Right atrium auricular region (tissue), 2 donors: ENCODE results near the gene CAMK1G. TPM values are rescaled to one million over a fixed set of nuclear protein-coding genes. Genes with fewer than 3 reads are reported as not detected.

Experiments
- DNase-seq: peaks from one replicate; pipeline ENCODE4 v3.0.0-alpha.2; 2019; ENCODE audit warnings: low spot score
- H3K27ac ChIP-seq, 2 donors: fragments of 200-600 bp; sonication (generic); 1 replicate in 1 of 2; 2 replicates in 1 of 2; pipeline ENCODE4 v1.5.1; 2016 to 2019
- H3K27me3 ChIP-seq, 2 donors: fragments of 200-600 bp; sonication (generic); one replicate each; pipeline versions ENCODE4 v1.5.1 to v1.6.0; 2017 to 2019
- H3K36me3 ChIP-seq: fragments of 200-600 bp; sonication (generic); one replicate; pipeline ENCODE4 v1.5.1; 2016
- H3K4me1 ChIP-seq, 2 donors: fragments of 200-600 bp; sonication (generic); one replicate each; pipeline versions ENCODE4 v1.5.1 to v1.6.0; 2017 to 2019
- H3K4me3 ChIP-seq, 2 donors: fragments of 200-600 bp; sonication (generic); 1 replicate in 1 of 2; 2 replicates in 1 of 2; pipeline ENCODE4 v1.5.1; 2017 to 2019; ENCODE audit warnings: mild to moderate bottlenecking in 1 of 2, moderate library complexity in 1 of 2
- H3K9me3 ChIP-seq, 2 donors: fragments of 200-600 bp; sonication (generic); one replicate each; pipeline ENCODE4 v1.5.1; 2019
- total RNA-seq, 2 donors: library from RNA; depleted of rRNA; stranded (reverse); fragments of >200 nt; gene quantifications; one replicate each; pipeline ENCODE4 v1.1.0, GENCODE V29; 2016
- TF ChIP-seq, protein P1 (sequence below), 2 donors: fragments of 200-600 bp; sonication (generic); IDR thresholded peaks; one replicate each; pipeline ENCODE4 v1.5.1; 2019; ENCODE audit warnings: antibody characterized with exemption in 2 of 2

Gene CAMK1G
- total RNA-seq, 2 donors from 2014 or later = 0.28 TPM; not detected in 1

- no peaks in the 10 kb centered on the region for H3K4me1 ChIP-seq
- no peak for DNase-seq
- TF ChIP-seq, protein P1, sequence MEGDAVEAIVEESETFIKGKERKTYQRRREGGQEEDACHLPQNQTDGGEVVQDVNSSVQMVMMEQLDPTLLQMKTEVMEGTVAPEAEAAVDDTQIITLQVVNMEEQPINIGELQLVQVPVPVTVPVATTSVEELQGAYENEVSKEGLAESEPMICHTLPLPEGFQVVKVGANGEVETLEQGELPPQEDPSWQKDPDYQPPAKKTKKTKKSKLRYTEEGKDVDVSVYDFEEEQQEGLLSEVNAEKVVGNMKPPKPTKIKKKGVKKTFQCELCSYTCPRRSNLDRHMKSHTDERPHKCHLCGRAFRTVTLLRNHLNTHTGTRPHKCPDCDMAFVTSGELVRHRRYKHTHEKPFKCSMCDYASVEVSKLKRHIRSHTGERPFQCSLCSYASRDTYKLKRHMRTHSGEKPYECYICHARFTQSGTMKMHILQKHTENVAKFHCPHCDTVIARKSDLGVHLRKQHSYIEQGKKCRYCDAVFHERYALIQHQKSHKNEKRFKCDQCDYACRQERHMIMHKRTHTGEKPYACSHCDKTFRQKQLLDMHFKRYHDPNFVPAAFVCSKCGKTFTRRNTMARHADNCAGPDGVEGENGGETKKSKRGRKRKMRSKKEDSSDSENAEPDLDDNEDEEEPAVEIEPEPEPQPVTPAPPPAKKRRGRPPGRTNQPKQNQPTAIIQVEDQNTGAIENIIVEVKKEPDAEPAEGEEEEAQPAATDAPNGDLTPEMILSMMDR (IDR thresholded peaks at IDR 0.05) = no peak
- H3K36me3 ChIP-seq = no peaks in the 10 kb centered on the region
- no peaks in the 10 kb centered on the region for H3K27me3 ChIP-seq
- no peaks in the 10 kb centered on the region for H3K9me3 ChIP-seq
- H3K27ac ChIP-seq = no peak overlapping the region
- no peak overlapping the region for H3K4me3 ChIP-seq
Observed at GRCh38 chr1:209557221-209557620, 26.3 kb upstream of the CAMK1G start.

DNA sequence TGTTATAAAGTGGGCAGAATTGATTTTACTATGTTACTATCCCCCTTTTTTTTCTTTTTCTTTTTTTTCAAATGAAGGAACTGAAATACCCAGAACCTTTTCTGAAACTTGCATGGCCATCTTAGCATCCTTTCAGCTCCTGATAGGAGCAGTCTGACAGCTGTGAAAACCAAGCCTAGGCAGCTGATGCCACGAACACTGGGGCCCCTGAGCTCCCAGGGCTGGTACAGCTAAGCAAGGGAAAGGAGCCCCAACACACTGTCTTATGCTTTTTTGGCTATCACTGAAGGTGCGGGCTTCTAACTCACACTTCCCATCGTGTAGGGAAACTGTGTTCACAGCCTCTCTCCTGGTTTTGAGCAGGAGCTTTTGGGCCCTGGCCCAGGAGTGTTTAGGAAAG is 23.0 kb upstream of the CAMK1G start:
- H3K4me3 ChIP-seq = no peak overlapping the region
- TF ChIP-seq, protein P1 (IDR thresholded peaks at IDR 0.05) = no peak
- H3K27me3 ChIP-seq = no peaks in the 10 kb centered on the region
- H3K27ac ChIP-seq = no peak overlapping the region
- H3K9me3 ChIP-seq = no peaks in the 10 kb centered on the region
- DNase-seq = no peak
- H3K36me3 ChIP-seq = no peaks in the 10 kb centered on the region
- H3K4me1 ChIP-seq = no peaks in the 10 kb centered on the region

GRCh38 chr1:209560952-209561351 is 22.6 kb upstream of the CAMK1G start:
- H3K4me3 ChIP-seq = no peak overlapping the region
- no peaks in the 10 kb centered on the region for H3K36me3 ChIP-seq
- H3K27me3 ChIP-seq = no peaks in the 10 kb centered on the region
- DNase-seq = no peak
- no peak overlapping the region for H3K27ac ChIP-seq
- H3K9me3 ChIP-seq = no peaks in the 10 kb centered on the region
- TF ChIP-seq, protein P1 (IDR thresholded peaks at IDR 0.05) = no peak
- H3K4me1 ChIP-seq = no peaks in the 10 kb centered on the region

- Histone ChIP-seq H3K4me3 (no peak overlapping the region), H3K9me3 (no peaks in the 10 kb centered on the region), H3K4me1 (no peaks in the 10 kb centered on the region), H3K36me3 (no peaks in the 10 kb centered on the region), H3K27me3 (no peaks in the 10 kb centered on the region), H3K27ac (no peak overlapping the region)
- TF ChIP-seq, protein P1 (IDR thresholded peaks at IDR 0.05) = no peak
- DNase-seq = no peak
Observed at GRCh38 chr1:209561532-209561931, 22.0 kb upstream of the CAMK1G start.

DNA sequence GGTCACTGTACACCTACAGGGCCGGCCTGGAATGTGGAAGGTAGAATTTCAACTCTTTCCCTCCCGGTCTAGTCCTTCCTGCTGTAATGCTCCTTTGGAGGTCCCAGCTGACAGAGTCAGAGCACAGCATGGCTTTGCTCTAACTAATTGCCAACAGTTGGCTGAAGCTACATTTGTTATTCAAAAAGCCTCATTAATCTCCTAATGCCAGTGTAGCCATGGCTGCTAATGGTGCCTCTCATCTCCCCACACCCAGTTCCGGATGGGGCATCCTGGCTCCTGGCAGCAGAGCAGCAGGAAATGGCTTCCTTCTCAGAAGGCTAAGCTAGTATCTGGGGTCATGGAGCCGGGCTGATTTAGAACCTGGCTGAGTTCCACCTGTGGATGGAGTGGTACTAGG is 18.7 kb upstream of the CAMK1G start:
- Histone ChIP-seq H3K36me3 (no peaks in the 10 kb centered on the region), H3K4me1 (no peaks in the 10 kb centered on the region), H3K9me3 (no peaks in the 10 kb centered on the region), H3K27ac (no peak overlapping the region), H3K4me3 (no peak overlapping the region), H3K27me3 (no peaks in the 10 kb centered on the region)
- TF ChIP-seq, protein P1 (IDR thresholded peaks at IDR 0.05) = no peak
- no peak for DNase-seq
